Measurements from ENCODE around the gene BTNL9. TPM values are rescaled to one million over a fixed set of nuclear protein-coding genes. Genes with fewer than 3 reads are reported as not detected.
A peak's percentile ranks its signal among the peaks of the same experiment; 100 is the strongest.

BTNL9 gene
- polyA plus RNA-seq, 3 donors, result not detected

DNA sequence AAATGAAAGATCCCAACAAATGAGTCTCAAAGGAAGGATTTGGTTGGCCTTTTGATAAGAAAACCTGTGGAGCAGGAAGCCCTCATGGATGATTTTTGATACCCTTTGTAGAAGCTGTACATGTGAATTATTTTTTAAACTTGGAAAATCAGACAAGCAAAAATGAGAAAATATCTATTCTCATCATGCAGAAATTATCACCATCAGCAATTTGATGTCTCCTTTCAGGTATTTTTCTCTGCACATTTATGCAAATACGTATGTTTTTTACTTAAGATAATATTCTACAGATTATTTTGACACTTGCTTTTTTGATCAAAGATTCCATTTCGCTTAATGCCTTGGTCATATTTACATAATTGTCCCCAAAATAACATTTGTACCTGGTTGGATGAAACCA is 7.2 kb downstream of the BTNL9 start:
- Histone ChIP-seq H3K4me2 (replicated peaks; ENCODE audit: extremely low read depth, low read length, poor library complexity, severe bottlenecking) (no peak overlapping the region), H4K20me1 (ENCODE audit: insufficient read depth, low read length) (no peaks in the 10 kb centered on the region)
- no peak overlapping the region for H3K27ac Mint-ChIP-seq

DNA sequence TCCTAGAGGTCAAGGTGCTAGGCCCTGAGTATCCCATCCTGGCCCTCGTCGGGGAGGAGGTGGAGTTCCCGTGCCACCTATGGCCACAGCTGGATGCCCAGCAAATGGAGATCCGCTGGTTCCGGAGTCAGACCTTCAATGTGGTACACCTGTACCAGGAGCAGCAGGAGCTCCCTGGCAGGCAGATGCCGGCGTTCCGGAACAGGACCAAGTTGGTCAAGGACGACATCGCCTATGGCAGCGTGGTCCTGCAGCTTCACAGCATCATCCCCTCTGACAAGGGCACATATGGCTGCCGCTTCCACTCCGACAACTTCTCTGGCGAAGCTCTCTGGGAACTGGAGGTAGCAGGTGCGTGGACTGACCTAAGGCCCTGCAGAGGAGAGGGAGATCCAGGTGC is 7.9 kb downstream of the BTNL9 start:
- Histone ChIP-seq H2AFZ (ENCODE audit: insufficient read depth, low read depth, low read length, poor library complexity, severe bottlenecking) (no peak overlapping the region), H3K4me1 (ENCODE audit: control insufficient read depth in 1 of 2, insufficient read depth in 2 of 2, low read length in 2 of 2) (peaks cover 0 to 4% of the 10 kb centered on the region in 2 donors), H3K27ac (ENCODE audit: low read depth in 1 of 2, low read length in 2 of 2) (no peak overlapping the region), H3K4me2 (replicated peaks; ENCODE audit: extremely low read depth, low read length, poor library complexity, severe bottlenecking) (no peak overlapping the region), H3K9ac (ENCODE audit: insufficient read depth, low read length, poor library complexity, severe bottlenecking) (no peak overlapping the region), H3K79me2 (ENCODE audit: insufficient read depth, low read length) (no peaks in the 10 kb centered on the region), H3K36me3 (replicated peaks in 1 of 2; ENCODE audit: control insufficient read depth in 1 of 2, insufficient read depth in 2 of 2, low read length in 2 of 2) (no peaks in the 10 kb centered on the region), H3K4me3 (replicated peaks in 1 of 3; ENCODE audit: low read depth in 2 of 3, low read length in 3 of 3) (no peak overlapping the region), H3K9me3 (replicated peaks in 1 of 2; ENCODE audit: control insufficient read depth in 1 of 2, insufficient read depth in 1 of 2, low read length in 2 of 2) (no peaks in the 10 kb centered on the region), H3K27me3 (ENCODE audit: control insufficient read depth in 2 of 2, insufficient read depth in 2 of 2, low read length in 2 of 2) (peaks cover 16 to 37% of the 10 kb centered on the region in 2 donors), H4K20me1 (ENCODE audit: insufficient read depth, low read length) (no peaks in the 10 kb centered on the region)
- peak overlapping the region in 1 of 2 donors; percentile 74 for H3K4me3 Mint-ChIP-seq
- H3K36me3 Mint-ChIP-seq, result peaks cover 0 to 7% of the 10 kb centered on the region in 2 donors
- no peak for DNase-seq
- WGBS (ENCODE audit: insufficient coverage), result 96% methylated on average over 13 of the region's 15 CpGs
- peak overlapping the region in 1 of 7 donors; percentile 78 for H3K27ac Mint-ChIP-seq
- H3K4me1 Mint-ChIP-seq, result peaks cover 7% of the 10 kb centered on the region
- TF ChIP-seq, protein P1, sequence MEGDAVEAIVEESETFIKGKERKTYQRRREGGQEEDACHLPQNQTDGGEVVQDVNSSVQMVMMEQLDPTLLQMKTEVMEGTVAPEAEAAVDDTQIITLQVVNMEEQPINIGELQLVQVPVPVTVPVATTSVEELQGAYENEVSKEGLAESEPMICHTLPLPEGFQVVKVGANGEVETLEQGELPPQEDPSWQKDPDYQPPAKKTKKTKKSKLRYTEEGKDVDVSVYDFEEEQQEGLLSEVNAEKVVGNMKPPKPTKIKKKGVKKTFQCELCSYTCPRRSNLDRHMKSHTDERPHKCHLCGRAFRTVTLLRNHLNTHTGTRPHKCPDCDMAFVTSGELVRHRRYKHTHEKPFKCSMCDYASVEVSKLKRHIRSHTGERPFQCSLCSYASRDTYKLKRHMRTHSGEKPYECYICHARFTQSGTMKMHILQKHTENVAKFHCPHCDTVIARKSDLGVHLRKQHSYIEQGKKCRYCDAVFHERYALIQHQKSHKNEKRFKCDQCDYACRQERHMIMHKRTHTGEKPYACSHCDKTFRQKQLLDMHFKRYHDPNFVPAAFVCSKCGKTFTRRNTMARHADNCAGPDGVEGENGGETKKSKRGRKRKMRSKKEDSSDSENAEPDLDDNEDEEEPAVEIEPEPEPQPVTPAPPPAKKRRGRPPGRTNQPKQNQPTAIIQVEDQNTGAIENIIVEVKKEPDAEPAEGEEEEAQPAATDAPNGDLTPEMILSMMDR (IDR thresholded peaks at IDR 0.05), result no peak
- peaks cover 0 to 13% (median 8%) of the 10 kb centered on the region in 7 donors for H3K9me3 Mint-ChIP-seq
- intact Hi-C loops (cut with micrococcal nuclease), result no loop called here
- H3K27me3 Mint-ChIP-seq (ENCODE audit: low read depth in 3 of 3), result peaks cover 36 to 48% (median 42%) of the 10 kb centered on the region in 3 donors

More for the DNA sequence above, 7.2 kb downstream of the BTNL9 start:
- Histone ChIP-seq H2AFZ (ENCODE audit: insufficient read depth, low read depth, low read length, poor library complexity, severe bottlenecking) (no peak overlapping the region), H3K9me3 (replicated peaks in 1 of 2; ENCODE audit: control insufficient read depth in 1 of 2, insufficient read depth in 1 of 2, low read length in 2 of 2) (no peaks in the 10 kb centered on the region), H3K27me3 (ENCODE audit: control insufficient read depth in 2 of 2, insufficient read depth in 2 of 2, low read length in 2 of 2) (peaks cover 14 to 33% of the 10 kb centered on the region in 2 donors), H3K36me3 (replicated peaks in 1 of 2; ENCODE audit: control insufficient read depth in 1 of 2, insufficient read depth in 2 of 2, low read length in 2 of 2) (no peaks in the 10 kb centered on the region), H3K4me3 (replicated peaks in 1 of 3; ENCODE audit: low read depth in 2 of 3, low read length in 3 of 3) (no peak overlapping the region), H3K27ac (ENCODE audit: low read depth in 1 of 2, low read length in 2 of 2) (no peak overlapping the region), H3K79me2 (ENCODE audit: insufficient read depth, low read length) (no peaks in the 10 kb centered on the region), H3K4me1 (ENCODE audit: control insufficient read depth in 1 of 2, insufficient read depth in 2 of 2, low read length in 2 of 2) (peaks cover 0 to under 1% of the 10 kb centered on the region in 2 donors), H3K9ac (ENCODE audit: insufficient read depth, low read length, poor library complexity, severe bottlenecking) (no peak overlapping the region)
- WGBS (ENCODE audit: insufficient coverage), result 79% methylated on average over 2 of the region's 2 CpGs
- Mint-ChIP-seq H3K9me3 (peaks cover 0 to 10% (median 5%) of the 10 kb centered on the region in 7 donors), H3K4me3 (peak overlapping the region in 1 of 2 donors; percentile 5), H3K36me3 (peaks cover 0 to 5% of the 10 kb centered on the region in 2 donors), H3K27me3 (ENCODE audit: low read depth in 3 of 3) (peaks cover 33 to 45% (median 38%) of the 10 kb centered on the region in 3 donors), H3K4me1 (peaks cover 3% of the 10 kb centered on the region)
- no peak for DNase-seq
- TF ChIP-seq, protein P1 (IDR thresholded peaks at IDR 0.05), result no peak
- intact Hi-C loops (cut with micrococcal nuclease), result no loop called here

All from CD14-positive monocyte (primary cell).